Ascending aorta (tissue), 2 donors: ENCODE results near the gene ADH7. TPM values are rescaled to one million over a fixed set of nuclear protein-coding genes. Genes with fewer than 3 reads are reported as not detected.

Source experiments
- DNase-seq, 2 donors: peaks; one replicate each; pipeline ENCODE4 v3.0.0-alpha.2; 2019; ENCODE audit warnings: low spot score in 2 of 2
- H3K27ac ChIP-seq, 2 donors: fragments of 200-600 bp; sonication (generic); one replicate each; pipeline ENCODE4 v1.5.1; 2016 to 2017; ENCODE audit warnings: mild to moderate bottlenecking in 1 of 2
- H3K27me3 ChIP-seq: fragments of 200-600 bp; sonication (generic); one replicate; pipeline ENCODE4 v1.5.1; 2017
- H3K36me3 ChIP-seq, 2 donors: fragments of 200-600 bp; sonication (generic); one replicate each; pipeline ENCODE4 v1.5.1; 2016
- H3K4me1 ChIP-seq, 2 donors: fragments of 200-600 bp; sonication (generic); one replicate each; pipeline ENCODE4 v1.5.1; 2016 to 2017; ENCODE audit warnings: mild to moderate bottlenecking in 1 of 2
- H3K4me3 ChIP-seq, 2 donors: fragments of 200-600 bp; sonication (generic); one replicate each; pipeline ENCODE4 v1.5.1; 2016 to 2017; ENCODE audit warnings: mild to moderate bottlenecking in 1 of 2
- H3K9me3 ChIP-seq, 2 donors: fragments of 200-600 bp; sonication (generic); one replicate each; pipeline ENCODE4 v1.5.1; 2016
- CTCF ChIP-seq, 3 experiments: fragments of 200-600 bp in 2 of 3; fragments of 450-650 bp in 1 of 3; sonication (generic) in 2 of 3; IDR thresholded peaks; one replicate each; pipeline ENCODE4 v1.5.1; 2016 to 2019; ENCODE audit warnings: antibody characterized with exemption in 3 of 3, mild to moderate bottlenecking in 1 of 3, moderate library complexity in 1 of 3
- intact Hi-C: fragments of 100-400 bp; cut with DNase I; formaldehyde crosslinking; loops from one replicate; pipeline ENCODE4 v1.15.1; 2023
- total RNA-seq: library from RNA; depleted of rRNA; stranded (reverse); fragments of >200 nt; gene quantifications from one replicate; pipeline ENCODE4 v1.1.0, GENCODE V29; 2016

ADH7 gene
- total RNA-seq, 1 donor from 2014 or later = not detected

GRCh38 chr4:99458911-99459447 is 23.8 kb upstream of the ADH7 start:
- H3K4me1 ChIP-seq = no peaks in the 10 kb centered on the region
- H3K9me3 ChIP-seq = no peaks in the 10 kb centered on the region
- intact Hi-C loops = no loop called here
- H3K27me3 ChIP-seq = no peaks in the 10 kb centered on the region
- no peak overlapping the region for H3K4me3 ChIP-seq
- no peak overlapping the region for H3K27ac ChIP-seq
- no peak for DNase-seq
- TF ChIP-seq CTCF (IDR thresholded peaks at IDR 0.05) = no peak
- no peaks in the 10 kb centered on the region for H3K36me3 ChIP-seq

DNA sequence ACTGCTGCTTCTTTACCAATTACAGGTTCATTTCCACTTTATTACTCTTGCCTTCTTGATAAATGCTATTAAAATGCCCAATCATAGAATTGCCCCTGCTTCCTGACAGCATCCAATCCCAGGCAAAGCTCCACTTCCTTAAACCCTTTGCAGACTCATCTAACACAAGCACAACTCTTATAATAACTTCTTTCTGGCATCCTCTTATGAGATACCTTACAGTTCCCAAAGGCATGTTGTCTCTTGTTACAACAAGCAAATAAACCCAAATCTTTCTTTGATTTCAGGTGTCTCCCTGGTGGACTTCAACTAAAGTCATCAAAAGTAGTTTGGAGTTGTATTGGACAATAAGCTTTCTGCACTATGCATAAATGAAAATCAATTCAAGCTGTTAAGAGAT is 22.5 kb upstream of the ADH7 start:
- no peaks in the 10 kb centered on the region for H3K9me3 ChIP-seq
- H3K27ac ChIP-seq = no peak overlapping the region
- no peak for TF ChIP-seq CTCF (IDR thresholded peaks at IDR 0.05)
- H3K4me1 ChIP-seq = no peaks in the 10 kb centered on the region
- H3K27me3 ChIP-seq = no peaks in the 10 kb centered on the region
- no peaks in the 10 kb centered on the region for H3K36me3 ChIP-seq
- no peak overlapping the region for H3K4me3 ChIP-seq
- DNase-seq = no peak
- intact Hi-C loops = no loop called here

DNA sequence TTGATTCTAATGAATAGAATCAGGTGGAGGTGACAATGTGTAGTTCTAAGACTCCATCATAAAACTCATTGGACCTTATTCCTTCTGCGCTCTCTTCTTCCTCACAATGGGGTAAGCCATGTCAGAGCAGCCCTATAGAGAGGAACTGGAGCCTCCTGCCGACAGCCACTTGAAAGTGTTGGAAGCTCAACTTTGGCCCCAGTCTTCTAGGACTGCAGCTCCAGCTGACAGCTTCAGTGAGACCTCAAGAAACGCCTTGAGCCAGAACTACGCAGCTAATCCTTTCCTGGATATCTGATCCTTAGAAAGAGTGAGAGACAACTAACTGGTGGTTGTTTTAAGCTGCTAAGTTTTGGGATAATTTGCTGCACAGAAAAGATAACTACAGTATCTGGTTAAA is 22.1 kb upstream of the ADH7 start:
- H3K27ac ChIP-seq = no peak overlapping the region
- intact Hi-C loops = no loop called here
- no peaks in the 10 kb centered on the region for H3K27me3 ChIP-seq
- no peak overlapping the region for H3K4me3 ChIP-seq
- H3K9me3 ChIP-seq = peaks cover 0 to 4% of the 10 kb centered on the region in 2 donors
- no peaks in the 10 kb centered on the region for H3K36me3 ChIP-seq
- no peak for TF ChIP-seq CTCF (IDR thresholded peaks at IDR 0.05)
- DNase-seq = no peak
- H3K4me1 ChIP-seq = no peaks in the 10 kb centered on the region

DNA sequence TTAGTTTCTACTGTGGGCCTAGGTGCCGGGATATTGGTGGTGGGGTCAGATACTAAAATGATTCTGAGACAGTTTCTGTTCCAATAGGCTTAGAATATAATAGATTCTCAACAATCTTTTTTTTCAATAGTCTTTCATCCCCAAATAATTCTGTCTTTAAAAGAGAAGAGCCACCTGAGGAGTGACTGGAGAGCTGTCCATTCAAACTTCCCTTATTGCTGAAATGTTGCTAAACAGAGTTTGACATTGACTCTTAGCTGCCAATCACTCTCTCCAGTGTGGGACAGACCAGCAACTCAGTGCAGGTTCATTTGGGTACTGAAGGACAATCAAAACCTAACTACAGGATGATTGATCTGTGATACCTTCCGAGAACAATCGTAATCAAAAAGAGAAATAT is 12.4 kb upstream of the ADH7 start:
- Histone ChIP-seq H3K36me3 (no peaks in the 10 kb centered on the region), H3K4me1 (no peaks in the 10 kb centered on the region), H3K4me3 (no peak overlapping the region), H3K27ac (peak overlapping the region; percentile 8 to 16), H3K9me3 (peaks cover 0 to 15% of the 10 kb centered on the region in 2 donors), H3K27me3 (no peaks in the 10 kb centered on the region)
- no peak for TF ChIP-seq CTCF (IDR thresholded peaks at IDR 0.05)
- no peak for DNase-seq
- intact Hi-C loops = no loop called here

DNA sequence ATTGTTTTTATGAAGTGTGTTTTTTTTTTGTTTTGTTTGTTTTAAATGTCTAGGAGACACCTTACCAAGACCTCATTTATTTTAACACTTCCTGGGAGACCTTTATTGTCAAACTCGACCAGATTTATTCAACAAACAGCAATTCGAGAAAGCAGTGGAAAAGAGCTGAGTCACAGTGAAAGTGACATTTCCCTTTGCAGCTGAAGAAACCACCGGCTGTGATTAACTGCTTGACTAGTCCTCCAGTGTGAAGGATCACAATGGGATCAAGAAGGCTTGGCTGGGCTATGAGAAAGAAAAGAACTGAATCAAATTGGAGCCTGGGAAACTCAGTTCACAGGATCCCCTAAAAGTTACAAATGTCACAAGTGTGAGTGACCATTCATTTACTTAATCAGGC is 11.9 kb upstream of the ADH7 start:
- intact Hi-C loops = no loop called here
- DNase-seq = no peak
- H3K27ac ChIP-seq = peak overlapping the region; percentile 8 to 16

More for the DNA sequence above, 11.9 kb upstream of the ADH7 start:
- no peaks in the 10 kb centered on the region for H3K27me3 ChIP-seq
- no peaks in the 10 kb centered on the region for H3K36me3 ChIP-seq
- H3K9me3 ChIP-seq = peaks cover 0 to 11% of the 10 kb centered on the region in 2 donors
- TF ChIP-seq CTCF (IDR thresholded peaks at IDR 0.05) = no peak
- no peak overlapping the region for H3K4me3 ChIP-seq
- H3K4me1 ChIP-seq = no peaks in the 10 kb centered on the region
